Breast epithelium (tissue), 4 donors: ENCODE data around the gene SLC9A2. TPM values are rescaled to one million over a fixed set of nuclear protein-coding genes. Genes with fewer than 3 reads are reported as not detected.

Experiments used
- DNase-seq, 2 donors: peaks; one replicate each; pipeline ENCODE4 v3.0.0-alpha.2; 2019; ENCODE audit warnings: low spot score in 2 of 2
- H3K27ac ChIP-seq, 2 donors: fragments of 200-600 bp; sonication (generic) in 1 of 2; one replicate each; pipeline ENCODE4 v1.5.1; 2016 to 2019; ENCODE audit warnings: mild to moderate bottlenecking in 1 of 2
- H3K27me3 ChIP-seq, 2 donors: fragments of 200-600 bp; sonication (generic) in 1 of 2; one replicate each; pipeline versions ENCODE4 v1.5.1 to v1.6.0; 2017 to 2019; ENCODE audit warnings: control low read depth in 1 of 2, mild to moderate bottlenecking in 1 of 2
- H3K36me3 ChIP-seq: fragments of 200-600 bp; one replicate; pipeline ENCODE4 v1.5.1; 2019
- H3K4me1 ChIP-seq, 2 donors: fragments of 200-600 bp; sonication (generic); one replicate each; pipeline ENCODE4 v1.5.1; 2016 to 2019; ENCODE audit warnings: control low read depth in 1 of 2
- H3K4me3 ChIP-seq, 3 donors: fragments of 200-600 bp; sonication (generic); 1 replicate in 2 of 3; 2 replicates in 1 of 3; pipeline ENCODE4 v1.5.1; 2016 to 2019; ENCODE audit warnings: mild to moderate bottlenecking in 3 of 3, moderate library complexity in 2 of 3
- H3K9me3 ChIP-seq, 2 donors: fragments of 200-600 bp; sonication (generic) in 1 of 2; one replicate each; pipeline ENCODE4 v1.5.1; 2016 to 2019; ENCODE audit warnings: control low read depth in 1 of 2
- POLR2A ChIP-seq: fragments of 450-650 bp; IDR thresholded peaks from one replicate; pipeline ENCODE4 v1.6.1; 2016; ENCODE audit warnings: antibody characterized with exemption, mild to moderate bottlenecking, moderate library complexity
- POLR2AphosphoS5 ChIP-seq, 3 donors: sonication (generic); formaldehyde crosslinking; IDR thresholded peaks; one replicate each; pipeline ENCODE4 v1.6.1; 2017; ENCODE audit warnings: antibody characterized with exemption in 3 of 3
- intact Hi-C: fragments of 100-400 bp; cut with DNase I; formaldehyde crosslinking; loops from one replicate; pipeline ENCODE4 v1.15.1; 2023; ENCODE audit warnings: low total_unique reads
- total RNA-seq, 3 donors: library from RNA; depleted of rRNA; stranded (reverse); fragments of >200 nt; gene quantifications; one replicate each; pipeline ENCODE4 v1.1.0, GENCODE V29; 2016
- TF ChIP-seq, protein P1 (sequence below), 3 donors: fragments of 450-650 bp; IDR thresholded peaks; one replicate each; pipeline ENCODE4 v1.5.1; 2016 to 2017; ENCODE audit warnings: antibody characterized with exemption in 3 of 3, mild to moderate bottlenecking in 3 of 3, moderate library complexity in 3 of 3

The SLC9A2 gene
- total RNA-seq, 3 donors from 2014 or later = 0.16 to 0.98 (median 0.73) TPM

DNA sequence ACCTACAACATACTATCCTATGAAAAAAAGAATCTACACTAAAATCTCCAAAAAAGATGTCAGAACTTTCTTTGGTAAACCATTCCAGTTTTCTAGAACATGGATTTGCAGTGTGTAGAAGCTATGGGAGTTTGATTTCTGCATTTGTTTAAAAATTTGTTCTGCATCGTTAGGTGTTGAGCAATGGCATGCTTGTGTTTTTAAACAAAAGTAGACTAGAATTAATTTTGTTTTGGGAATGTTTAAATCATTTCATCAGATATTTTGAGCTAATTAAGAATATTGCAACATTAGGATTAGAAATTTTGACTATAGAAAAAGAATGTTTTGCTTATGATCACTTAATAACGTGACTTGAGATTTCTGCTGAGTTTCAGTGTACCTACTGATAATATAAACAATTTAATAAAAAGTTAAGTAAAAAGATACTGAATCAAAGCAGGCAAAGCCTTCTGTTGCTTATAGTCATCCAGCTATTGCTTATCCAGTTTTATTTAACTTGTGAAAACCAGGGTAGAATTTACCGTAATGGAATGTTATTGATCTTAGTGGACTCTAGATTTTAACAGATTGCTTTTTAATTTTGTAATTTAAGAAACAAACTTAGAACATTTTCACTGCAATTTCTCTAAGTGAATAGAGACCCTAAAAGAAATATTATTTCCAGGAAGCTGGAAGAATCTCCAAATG is 135.2 kb downstream of the SLC9A2 start:
- no peaks in the 10 kb centered on the region for H3K36me3 ChIP-seq
- no peaks in the 10 kb centered on the region for H3K27me3 ChIP-seq
- H3K9me3 ChIP-seq = no peaks in the 10 kb centered on the region
- H3K4me1 ChIP-seq = no peaks in the 10 kb centered on the region
- H3K27ac ChIP-seq = no peak overlapping the region
- TF ChIP-seq POLR2AphosphoS5 (IDR thresholded peaks at IDR 0.05) = no peak
- TF ChIP-seq, protein P1, sequence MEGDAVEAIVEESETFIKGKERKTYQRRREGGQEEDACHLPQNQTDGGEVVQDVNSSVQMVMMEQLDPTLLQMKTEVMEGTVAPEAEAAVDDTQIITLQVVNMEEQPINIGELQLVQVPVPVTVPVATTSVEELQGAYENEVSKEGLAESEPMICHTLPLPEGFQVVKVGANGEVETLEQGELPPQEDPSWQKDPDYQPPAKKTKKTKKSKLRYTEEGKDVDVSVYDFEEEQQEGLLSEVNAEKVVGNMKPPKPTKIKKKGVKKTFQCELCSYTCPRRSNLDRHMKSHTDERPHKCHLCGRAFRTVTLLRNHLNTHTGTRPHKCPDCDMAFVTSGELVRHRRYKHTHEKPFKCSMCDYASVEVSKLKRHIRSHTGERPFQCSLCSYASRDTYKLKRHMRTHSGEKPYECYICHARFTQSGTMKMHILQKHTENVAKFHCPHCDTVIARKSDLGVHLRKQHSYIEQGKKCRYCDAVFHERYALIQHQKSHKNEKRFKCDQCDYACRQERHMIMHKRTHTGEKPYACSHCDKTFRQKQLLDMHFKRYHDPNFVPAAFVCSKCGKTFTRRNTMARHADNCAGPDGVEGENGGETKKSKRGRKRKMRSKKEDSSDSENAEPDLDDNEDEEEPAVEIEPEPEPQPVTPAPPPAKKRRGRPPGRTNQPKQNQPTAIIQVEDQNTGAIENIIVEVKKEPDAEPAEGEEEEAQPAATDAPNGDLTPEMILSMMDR (IDR thresholded peaks at IDR 0.05) = no peak
- TF ChIP-seq POLR2A = no peak
- DNase-seq = no peak
- intact Hi-C loops = no loop called here
- no peak overlapping the region for H3K4me3 ChIP-seq

DNA sequence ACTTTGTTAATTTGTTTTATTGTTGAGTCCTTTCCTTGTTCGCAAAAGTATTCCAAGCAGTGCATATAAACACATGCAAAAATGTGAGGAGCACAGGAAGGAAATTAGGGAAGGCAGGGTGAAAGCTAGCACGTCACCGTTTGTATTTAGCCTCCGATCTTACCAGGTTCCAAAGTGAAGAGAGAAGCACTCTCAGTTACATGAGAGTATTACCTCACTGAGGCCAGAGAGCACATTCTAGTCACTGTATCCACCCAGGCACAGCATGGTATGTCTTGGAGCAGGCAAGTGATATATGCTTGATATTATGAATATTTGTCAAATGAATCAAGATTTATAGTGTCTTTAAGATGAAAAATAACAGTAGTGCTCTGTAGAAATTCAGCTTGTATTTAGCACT is 135.9 kb downstream of the SLC9A2 start:
- Histone ChIP-seq H3K36me3 (no peaks in the 10 kb centered on the region), H3K27me3 (no peaks in the 10 kb centered on the region), H3K4me1 (no peaks in the 10 kb centered on the region), H3K27ac (no peak overlapping the region), H3K4me3 (no peak overlapping the region), H3K9me3 (no peaks in the 10 kb centered on the region)
- intact Hi-C loops = no loop called here
- no peak for TF ChIP-seq POLR2AphosphoS5 (IDR thresholded peaks at IDR 0.05)
- TF ChIP-seq, protein P1 (IDR thresholded peaks at IDR 0.05) = no peak
- no peak for TF ChIP-seq POLR2A
- no peak for DNase-seq

DNA sequence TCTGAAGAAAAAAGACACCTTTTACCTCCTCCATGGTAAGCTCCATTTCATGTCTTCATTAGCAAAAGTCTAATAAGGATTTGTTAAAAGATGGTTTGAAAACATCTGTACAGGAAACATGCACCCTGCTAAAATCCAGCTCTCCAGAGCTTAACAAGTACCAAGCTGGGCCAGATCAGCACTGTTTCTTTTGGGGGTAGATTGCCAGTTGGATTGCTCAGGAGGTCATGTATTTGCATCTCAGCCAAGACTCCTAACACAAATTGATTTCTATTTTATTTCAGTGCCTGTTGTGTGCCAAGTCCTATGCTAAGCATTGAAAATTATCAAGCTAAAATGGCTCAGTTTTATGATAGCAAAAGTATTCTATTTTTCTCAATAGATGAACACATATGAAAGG is 139.1 kb downstream of the SLC9A2 start:
- intact Hi-C loops = no loop called here
- Histone ChIP-seq H3K4me3 (no peak overlapping the region), H3K9me3 (no peaks in the 10 kb centered on the region), H3K4me1 (no peaks in the 10 kb centered on the region), H3K27ac (no peak overlapping the region), H3K27me3 (no peaks in the 10 kb centered on the region), H3K36me3 (no peaks in the 10 kb centered on the region)
- TF ChIP-seq POLR2AphosphoS5 (IDR thresholded peaks at IDR 0.05) = no peak
- TF ChIP-seq, protein P1 (IDR thresholded peaks at IDR 0.05) = no peak
- TF ChIP-seq POLR2A = no peak
- no peak for DNase-seq

Other genes starting within 250 kb of the SLC9A2 start
- 1 to 10 TPM; 1.4 to 2.9 (median 2.3) TPM for gene IL18RAP, start 196.4 kb upstream of the SLC9A2 start, total RNA-seq
- not detected for gene SLC9A4, start 146.3 kb upstream of the SLC9A2 start, total RNA-seq
- 1 to 10 TPM; 2.2 to 5.3 (median 3.3) TPM for gene TMEM182, start 142.5 kb downstream of the SLC9A2 start, total RNA-seq